Breast epithelium (tissue), 3 donors: ENCODE results near the gene ENO1.
"Not testable (repeated sequence)": the region's sequence is repeated elsewhere in the genome, so short reads cannot be mapped to it uniquely, and the experiment has no call there.

Experiments used
- POLR2A ChIP-seq: fragments of 450-650 bp; IDR thresholded peaks from one replicate; pipeline ENCODE4 v1.6.1; 2016; ENCODE audit warnings: antibody characterized with exemption, mild to moderate bottlenecking, moderate library complexity
- TF ChIP-seq, protein P1 (sequence below), 3 donors: fragments of 450-650 bp; IDR thresholded peaks; one replicate each; pipeline ENCODE4 v1.5.1; 2016 to 2017; ENCODE audit warnings: antibody characterized with exemption in 3 of 3, mild to moderate bottlenecking in 3 of 3, moderate library complexity in 3 of 3

DNA sequence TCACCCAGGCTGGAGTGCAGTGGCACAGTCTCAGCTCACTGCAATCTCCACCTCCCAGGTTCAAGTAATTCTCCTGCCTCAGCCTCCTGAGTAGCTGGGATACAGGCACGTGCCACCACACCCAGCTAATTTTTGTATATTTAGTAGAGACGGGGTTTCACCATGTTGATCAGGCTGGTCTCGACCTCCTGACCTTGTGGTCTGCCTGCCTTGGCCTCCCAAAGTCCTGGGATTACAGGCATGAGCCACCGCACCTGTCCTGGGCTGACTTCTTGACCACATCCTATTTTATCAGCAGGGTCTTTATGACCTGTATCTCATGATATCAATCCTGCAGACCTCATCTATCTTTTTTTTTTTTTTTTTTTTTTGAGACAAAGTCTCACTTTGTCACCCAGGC lies 22.2 kb upstream of the ENO1 start:
- TF ChIP-seq, protein P1, sequence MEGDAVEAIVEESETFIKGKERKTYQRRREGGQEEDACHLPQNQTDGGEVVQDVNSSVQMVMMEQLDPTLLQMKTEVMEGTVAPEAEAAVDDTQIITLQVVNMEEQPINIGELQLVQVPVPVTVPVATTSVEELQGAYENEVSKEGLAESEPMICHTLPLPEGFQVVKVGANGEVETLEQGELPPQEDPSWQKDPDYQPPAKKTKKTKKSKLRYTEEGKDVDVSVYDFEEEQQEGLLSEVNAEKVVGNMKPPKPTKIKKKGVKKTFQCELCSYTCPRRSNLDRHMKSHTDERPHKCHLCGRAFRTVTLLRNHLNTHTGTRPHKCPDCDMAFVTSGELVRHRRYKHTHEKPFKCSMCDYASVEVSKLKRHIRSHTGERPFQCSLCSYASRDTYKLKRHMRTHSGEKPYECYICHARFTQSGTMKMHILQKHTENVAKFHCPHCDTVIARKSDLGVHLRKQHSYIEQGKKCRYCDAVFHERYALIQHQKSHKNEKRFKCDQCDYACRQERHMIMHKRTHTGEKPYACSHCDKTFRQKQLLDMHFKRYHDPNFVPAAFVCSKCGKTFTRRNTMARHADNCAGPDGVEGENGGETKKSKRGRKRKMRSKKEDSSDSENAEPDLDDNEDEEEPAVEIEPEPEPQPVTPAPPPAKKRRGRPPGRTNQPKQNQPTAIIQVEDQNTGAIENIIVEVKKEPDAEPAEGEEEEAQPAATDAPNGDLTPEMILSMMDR (IDR thresholded peaks at IDR 0.05): not testable (repeated sequence)
- TF ChIP-seq POLR2A: not testable (repeated sequence)
